GM12878 (cell line): Measurements from ENCODE around the gene ZNF507. TPM values are rescaled to one million over a fixed set of nuclear protein-coding genes. Genes with fewer than 3 reads are reported as not detected.

Source experiments
- ATAC-seq: fragments of 200-7000 bp; cut with Tn5 transposase; 3 replicates; pipeline ENCODE4 v1.9.1; 2020; ENCODE audit warnings: mild to moderate bottlenecking, moderate library complexity
- BruUV-seq: library from RNA; stranded (reverse); fragments of 400-500 nt; replicated peaks from 2 replicates; lab custom pipeline; 2021; lab: Mats Ljungman, UMichigan
- CTCF ChIA-PET: fragments of 300-600 bp; sonication (Branson Sonifier 250); formaldehyde crosslinking; extraction: SDS; loops from one replicate; lab custom pipeline; 2021; ENCODE audit warnings: inconsistent platforms; lab: Yijun Ruan, JAX
- POLR2A ChIA-PET: fragments of 350-600 bp; formaldehyde crosslinking; extraction: SDS; loops from one replicate; lab custom pipeline; 2021; ENCODE audit warnings: inconsistent platforms; lab: Charles Lee
- RAD21 ChIA-PET: fragments of 300-600 bp; sonication (Branson Sonifier 250); formaldehyde crosslinking; loops from one replicate; lab custom pipeline; 2023; ENCODE audit warnings: antibody characterized with exemption; ENCODE audit not compliant: unreplicated experiment; lab: Charles Lee
- SMC1A ChIA-PET: fragments of 300-600 bp; sonication (Branson Sonifier 250); formaldehyde crosslinking; loops from one replicate; lab custom pipeline; 2023; ENCODE audit not compliant: unreplicated experiment, uncharacterized antibody; lab: Charles Lee
- DNase-seq: peaks from one replicate; pipeline ENCODE4 v3.0.0-alpha.2; 2011; ENCODE audit warnings: low read depth, low spot score
- FAIRE-seq: peaks from 3 replicates; lab custom pipeline; 2011; peaks lifted over from hg19 to GRCh38; lab: Jason Lieb, UNC
- H2AFZ ChIP-seq: 2 replicates; pipeline ENCODE4 v1.6.0; 2011; ENCODE audit warnings: low read depth, low read length, control low read depth; ENCODE audit not compliant: control insufficient read depth
- H3K27ac ChIP-seq: 2 replicates; pipeline ENCODE4 v1.5.1; 2011; ENCODE audit warnings: control low read depth; ENCODE audit not compliant: control insufficient read depth, insufficient read depth
- H3K27me3 ChIP-seq, 2 experiments: replicated peaks in 1 of 2; 2 replicates each; pipeline versions ENCODE4 v1.6.0 to v1.6.1; 2011; ENCODE audit warnings: low read length in 1 of 2; ENCODE audit not compliant: control insufficient read depth in 2 of 2, insufficient read depth in 2 of 2
- H3K36me3 ChIP-seq, 2 experiments: 2 replicates each; pipeline ENCODE4 v1.5.1; 2011; ENCODE audit warnings: low read length in 1 of 2; ENCODE audit not compliant: control insufficient read depth in 2 of 2, insufficient read depth in 2 of 2
- H3K4me1 ChIP-seq: 2 replicates; pipeline ENCODE4 v1.6.1; 2011; ENCODE audit warnings: mild to moderate bottlenecking, low read length, moderate library complexity, mixed read lengths; ENCODE audit not compliant: control insufficient read depth, insufficient read depth
- H3K4me2 ChIP-seq: 2 replicates; pipeline ENCODE4 v1.6.0; 2011; ENCODE audit warnings: control low read depth; ENCODE audit not compliant: control insufficient read depth, insufficient read depth
- H3K4me3 ChIP-seq: fragments of 200-600 bp; sonication (generic); 2 replicates; pipeline ENCODE4 v1.5.1; 2016
- H3K79me2 ChIP-seq: 2 replicates; pipeline ENCODE4 v1.6.0; 2011; ENCODE audit warnings: low read length; ENCODE audit not compliant: control insufficient read depth, insufficient read depth
- H3K9ac ChIP-seq: 2 replicates; pipeline ENCODE4 v1.8.0; 2011; ENCODE audit warnings: low read length, control low read depth, mixed read lengths; ENCODE audit not compliant: control insufficient read depth, insufficient read depth
- H3K9me3 ChIP-seq: replicated peaks from 3 replicates; pipeline ENCODE4 v1.5.1; 2011; ENCODE audit warnings: mild to moderate bottlenecking, low read length; ENCODE audit not compliant: control insufficient read depth, insufficient read depth
- H4K20me1 ChIP-seq: 2 replicates; pipeline ENCODE4 v1.6.0; 2011; ENCODE audit not compliant: control insufficient read depth, insufficient read depth
- CBX3 ChIP-seq: fragments of 200-600 bp; sonication (generic); IDR thresholded peaks from 2 replicates; pipeline ENCODE4 v1.6.1; 2016; ENCODE audit warnings: low read depth, borderline replicate concordance
- GATAD2B ChIP-seq: fragments of 450-650 bp; conservative IDR thresholded peaks from 2 replicates; pipeline ENCODE4 v1.6.1; 2017; ENCODE audit warnings: low read depth, mild to moderate bottlenecking, moderate library complexity
- WGBS: methylation state at CpG from one replicate; pipeline ENCODE4 v1.1.6; 2016; ENCODE audit warnings: low lambda C conversion rate; ENCODE audit not compliant: insufficient replicate concordance, insufficient coverage; ENCODE audit errors: missing lambda C conversion rate; 5-methylcytosine and 5-hydroxymethylcytosine counted together
- in situ Hi-C: fragments of 300-500 bp; cut with MboI; formaldehyde crosslinking; loops from 9 replicates; pipeline ENCODE4 v1.14.3; 2018; ENCODE audit warnings: mixed read lengths
- intact Hi-C: fragments of 100-400 bp; cut with micrococcal nuclease; formaldehyde crosslinking; loops from one replicate; pipeline ENCODE4 v1.14.2; 2022; ENCODE audit not compliant: unreplicated experiment
- polyA plus RNA-seq, 11 experiments: library from polyadenylated mRNA; depleted of rRNA in 4 of 11; unstranded in 6 of 11; stranded (reverse) in 5 of 11; fragments of >200 nt; fragmentation: Nextera tagmentation in 4 of 11; fragmentation: Illumina TruSeq in 1 of 11; extraction: Ambion mirVana in 4 of 11; extraction: Trizol in 1 of 11; gene quantifications; 1 replicate in 1 of 11; 2 replicates in 10 of 11; pipeline versions ENCODE4 v1.2.1 to v1.2.3, GENCODE V29; 2011 to 2016; ENCODE audit warnings: inconsistent platforms in 2 of 11, missing spikeins in 2 of 11, low read depth in 1 of 11
- total RNA-seq, 4 experiments: library from RNA; depleted of rRNA in 3 of 4; stranded (reverse); fragments of >200 nt in 3 of 4; fragmentation: Illumina TruSeq in 1 of 4; extraction: Trizol in 1 of 4; gene quantifications; 2 replicates each; pipeline versions ENCODE4 v1.2.1 to v1.2.3, GENCODE V29; 2013 to 2021
- TF ChIP-seq, protein P1 (sequence below): IDR thresholded peaks from 2 replicates; pipeline ENCODE4 v1.6.1; 2011; ENCODE audit warnings: low read depth, low read length, improper control_type of control experiment, borderline replicate concordance
- TF ChIP-seq, protein P2 (sequence below): IDR thresholded peaks from 2 replicates; pipeline ENCODE4 v1.6.1; 2011; ENCODE audit warnings: borderline replicate concordance, low read depth, mild to moderate bottlenecking, moderate library complexity, low read length; ENCODE audit not compliant: insufficient read depth, poor library complexity, severe bottlenecking

The ZNF507 gene
- total and polyA plus RNA-seq, 10 of the 15 experiments (the other 5 are each of a cell fraction or from before 2014, with no cell fraction given): 2.3 to 18.4 (median 10.1) TPM

DNA sequence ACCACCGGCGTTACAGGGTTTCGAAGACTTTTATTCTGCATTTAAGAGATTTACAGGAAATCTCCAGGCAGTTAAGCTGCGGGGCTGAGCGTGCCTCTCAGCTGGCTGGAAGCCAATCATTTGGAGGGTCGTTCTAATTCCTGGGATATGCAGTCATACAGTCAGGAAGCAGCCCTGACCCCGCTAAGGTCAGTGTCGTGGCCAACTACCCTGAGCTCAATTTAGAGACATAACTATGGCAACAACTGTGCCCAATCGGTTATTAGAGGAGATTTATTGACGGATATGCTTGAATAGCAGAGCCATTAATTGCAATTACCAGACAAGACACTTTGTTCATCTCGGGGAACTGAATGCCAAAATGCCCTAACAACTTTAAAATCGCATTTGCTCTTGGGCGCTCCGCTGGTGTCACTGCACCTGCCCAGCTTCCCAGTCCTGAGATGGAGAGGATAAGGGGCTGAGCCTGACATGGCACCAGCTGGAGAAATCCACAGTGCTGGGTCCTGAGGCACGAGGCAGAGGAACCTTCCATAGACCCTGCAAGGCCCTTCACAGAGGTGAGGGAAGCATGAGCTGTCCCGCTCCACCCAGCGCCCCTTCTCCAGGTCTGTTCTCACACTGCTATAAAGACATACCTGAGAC is 15.1 kb upstream of the ZNF507 start:
- H2AFZ ChIP-seq: no peak overlapping the region
- POLR2A ChIA-PET: no interaction called here
- no peaks in the 10 kb centered on the region for H3K9me3 ChIP-seq
- H3K4me3 ChIP-seq: no peak overlapping the region
- H3K4me1 ChIP-seq: no peaks in the 10 kb centered on the region
- no peaks in the 10 kb centered on the region for H4K20me1 ChIP-seq
- intact Hi-C loops (no loop called here), in situ Hi-C loops (no loop called here)
- SMC1A ChIA-PET: interaction anchor here (0.9 kb wide), 1 partner anchor 21 kb away, joined by 3 read pairs; no protein-coding TSS in a partner anchor
- FAIRE-seq (no peak), DNase-seq (no peak), ATAC-seq (no peak)
- no peak overlapping the region for H3K27ac ChIP-seq
- CTCF ChIA-PET: interaction anchor here (1.0 to 1.6 kb wide), 2 partner anchors 9 to 10 kb away, joined by 3 to 4 read pairs; no protein-coding TSS in a partner anchor
- RAD21 ChIA-PET: no interaction called here
- H3K9ac ChIP-seq: no peak overlapping the region
- no TSS peak for BruUV-seq
- H3K27me3 ChIP-seq: no peaks in the 10 kb centered on the region
- TF ChIP-seq, protein P1, sequence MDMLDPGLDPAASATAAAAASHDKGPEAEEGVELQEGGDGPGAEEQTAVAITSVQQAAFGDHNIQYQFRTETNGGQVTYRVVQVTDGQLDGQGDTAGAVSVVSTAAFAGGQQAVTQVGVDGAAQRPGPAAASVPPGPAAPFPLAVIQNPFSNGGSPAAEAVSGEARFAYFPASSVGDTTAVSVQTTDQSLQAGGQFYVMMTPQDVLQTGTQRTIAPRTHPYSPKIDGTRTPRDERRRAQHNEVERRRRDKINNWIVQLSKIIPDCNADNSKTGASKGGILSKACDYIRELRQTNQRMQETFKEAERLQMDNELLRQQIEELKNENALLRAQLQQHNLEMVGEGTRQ: no peak
- TF ChIP-seq, protein P2, sequence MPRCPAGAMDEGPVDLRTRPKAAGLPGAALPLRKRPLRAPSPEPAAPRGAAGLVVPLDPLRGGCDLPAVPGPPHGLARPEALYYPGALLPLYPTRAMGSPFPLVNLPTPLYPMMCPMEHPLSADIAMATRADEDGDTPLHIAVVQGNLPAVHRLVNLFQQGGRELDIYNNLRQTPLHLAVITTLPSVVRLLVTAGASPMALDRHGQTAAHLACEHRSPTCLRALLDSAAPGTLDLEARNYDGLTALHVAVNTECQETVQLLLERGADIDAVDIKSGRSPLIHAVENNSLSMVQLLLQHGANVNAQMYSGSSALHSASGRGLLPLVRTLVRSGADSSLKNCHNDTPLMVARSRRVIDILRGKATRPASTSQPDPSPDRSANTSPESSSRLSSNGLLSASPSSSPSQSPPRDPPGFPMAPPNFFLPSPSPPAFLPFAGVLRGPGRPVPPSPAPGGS: no peak
- TF ChIP-seq GATAD2B (no peak), CBX3 (no peak)
- no peaks in the 10 kb centered on the region for H3K36me3 ChIP-seq
- no peaks in the 10 kb centered on the region for H3K79me2 ChIP-seq
- WGBS: 48% methylated on average over 17 of the region's 17 CpGs
- no peak overlapping the region for H3K4me2 ChIP-seq
